H9 (cell line): ENCODE results near the gene CISD2. TPM values are rescaled to one million over a fixed set of nuclear protein-coding genes. Genes with fewer than 3 reads are reported as not detected.

ENCODE experiments used
- DNase-seq: peaks from one replicate; pipeline ENCODE4 v3.0.0-alpha.2; 2017
- H2AFZ ChIP-seq: one replicate; pipeline ENCODE4 v1.6.1; 2013; ENCODE audit warnings: mild to moderate bottlenecking, low read length, control low read depth, moderate library complexity
- H2AK5ac ChIP-seq: 2 replicates; pipeline ENCODE4 v1.6.1; 2013; ENCODE audit warnings: low read length, control low read depth, mixed read lengths; ENCODE audit not compliant: insufficient read length
- H2BK120ac ChIP-seq: one replicate; pipeline ENCODE4 v1.6.1; 2013; ENCODE audit warnings: low read depth, mild to moderate bottlenecking, low read length, control low read depth, inconsistent platforms; ENCODE audit not compliant: poor library complexity, severe bottlenecking
- H2BK12ac ChIP-seq: 2 replicates; pipeline ENCODE4 v1.6.1; 2013; ENCODE audit warnings: low read length, control low read depth, mixed read lengths, low read depth; ENCODE audit not compliant: insufficient read length
- H2BK15ac ChIP-seq: 2 replicates; pipeline ENCODE4 v1.6.1; 2013; ENCODE audit warnings: low read depth, low read length, control low read depth
- H2BK20ac ChIP-seq: one replicate; pipeline ENCODE4 v1.6.1; 2013; ENCODE audit warnings: low read depth, mild to moderate bottlenecking, low read length, control low read depth, inconsistent platforms; ENCODE audit not compliant: poor library complexity, severe bottlenecking
- H2BK5ac ChIP-seq: 2 replicates; pipeline ENCODE4 v1.6.1; 2013; ENCODE audit warnings: low read length, control low read depth, mixed read lengths; ENCODE audit not compliant: insufficient read length
- H3K14ac ChIP-seq: 2 replicates; pipeline ENCODE4 v1.6.1; 2013; ENCODE audit warnings: low read length, control low read depth; ENCODE audit not compliant: insufficient read depth
- H3K18ac ChIP-seq: 2 replicates; pipeline ENCODE4 v1.6.1; 2013; ENCODE audit warnings: low read depth, mild to moderate bottlenecking, mixed read lengths, low read length, control low read depth; ENCODE audit not compliant: insufficient read length
- H3K23ac ChIP-seq: 2 replicates; pipeline ENCODE4 v1.6.1; 2013; ENCODE audit warnings: low read length, control low read depth, mixed read lengths, low read depth; ENCODE audit not compliant: insufficient read length
- H3K23me2 ChIP-seq: 2 replicates; pipeline ENCODE4 v1.6.1; 2013; ENCODE audit warnings: low read depth, mild to moderate bottlenecking, mixed read lengths, low read length, control low read depth; ENCODE audit not compliant: insufficient read length, poor library complexity, severe bottlenecking
- H3K27ac ChIP-seq: 2 replicates; pipeline ENCODE4 v1.5.1; 2013; ENCODE audit warnings: low read length, control low read depth, mixed read lengths, low read depth; ENCODE audit not compliant: insufficient read length
- H3K27me3 ChIP-seq: 2 replicates; pipeline ENCODE4 v1.6.1; 2013; ENCODE audit warnings: low read length, control low read depth, inconsistent platforms; ENCODE audit not compliant: insufficient read depth
- H3K4ac ChIP-seq: 2 replicates; pipeline ENCODE4 v1.6.1; 2013; ENCODE audit warnings: low read depth, mild to moderate bottlenecking, control low read depth, inconsistent platforms, low read length, moderate library complexity
- H3K4me1 ChIP-seq: 2 replicates; pipeline ENCODE4 v1.6.1; 2013; ENCODE audit warnings: low read length, control low read depth, inconsistent platforms; ENCODE audit not compliant: insufficient read depth
- H3K4me2 ChIP-seq: 2 replicates; pipeline ENCODE4 v1.6.1; 2013; ENCODE audit warnings: low read length, control low read depth, mixed read lengths; ENCODE audit not compliant: insufficient read length, insufficient read depth
- H3K56ac ChIP-seq: 2 replicates; pipeline ENCODE4 v1.6.1; 2013; ENCODE audit warnings: low read depth, mild to moderate bottlenecking, mixed read lengths, low read length, control low read depth; ENCODE audit not compliant: insufficient read length
- H3K79me1 ChIP-seq: 2 replicates; pipeline ENCODE4 v1.6.1; 2013; ENCODE audit warnings: low read depth, mild to moderate bottlenecking, moderate library complexity, low read length, control low read depth, inconsistent platforms; ENCODE audit not compliant: insufficient read depth, poor library complexity, severe bottlenecking
- H3K79me2 ChIP-seq: 2 replicates; pipeline ENCODE4 v1.6.1; 2013; ENCODE audit warnings: low read length, control low read depth, inconsistent platforms; ENCODE audit not compliant: insufficient read depth
- H3K9ac ChIP-seq: 2 replicates; pipeline ENCODE4 v1.6.1; 2013; ENCODE audit warnings: low read length, control low read depth, mixed read lengths; ENCODE audit not compliant: insufficient read length; ENCODE audit errors: extremely low read depth
- H3K9me3 ChIP-seq: one replicate; pipeline ENCODE4 v1.6.1; 2013; ENCODE audit warnings: low read depth, low read length, inconsistent platforms; ENCODE audit not compliant: control insufficient read depth
- H3T11ph ChIP-seq: one replicate; pipeline ENCODE4 v1.6.1; 2013; ENCODE audit warnings: mild to moderate bottlenecking, low read length, control low read depth, inconsistent platforms
- H4K20me1 ChIP-seq: one replicate; pipeline ENCODE4 v1.6.1; 2013; ENCODE audit not compliant: control insufficient read depth, insufficient read length, insufficient read depth
- H4K5ac ChIP-seq: 2 replicates; pipeline ENCODE4 v1.6.1; 2013; ENCODE audit warnings: low read depth, mild to moderate bottlenecking, mixed read lengths, low read length, control low read depth; ENCODE audit not compliant: insufficient read length
- H4K8ac ChIP-seq: replicated peaks from 2 replicates; pipeline ENCODE4 v1.6.1; 2013; ENCODE audit warnings: low read length, control low read depth, mixed read lengths, low read depth; ENCODE audit not compliant: insufficient read length
- H4K91ac ChIP-seq: 2 replicates; pipeline ENCODE4 v1.6.1; 2013; ENCODE audit warnings: low read depth, mild to moderate bottlenecking, moderate library complexity, mixed read lengths, low read length, control low read depth; ENCODE audit not compliant: insufficient read length
- H3K27ac Mint-ChIP-seq, 3 experiments: 2 replicates in 2 of 3; 3 replicates in 1 of 3; pipeline ENCODE4 v1.8.0; 2020 to 2021; ENCODE audit warnings: mixed read lengths in 3 of 3, mild to moderate bottlenecking in 1 of 3, moderate library complexity in 1 of 3
- H3K27me3 Mint-ChIP-seq: 2 replicates; pipeline ENCODE4 v1.8.0; 2021; ENCODE audit warnings: low read depth, mild to moderate bottlenecking, moderate library complexity, mixed read lengths
- H3K36me3 Mint-ChIP-seq, 3 experiments: 2 replicates in 2 of 3; 3 replicates in 1 of 3; pipeline ENCODE4 v1.8.0; 2020 to 2021; ENCODE audit warnings: low read depth in 3 of 3, mixed read lengths in 3 of 3; ENCODE audit not compliant: insufficient read depth in 1 of 3
- H3K4me1 Mint-ChIP-seq, 2 experiments: 2 replicates each; pipeline ENCODE4 v1.8.0; 2020; ENCODE audit warnings: mixed read lengths in 2 of 2
- H3K4me3 Mint-ChIP-seq, 2 experiments: 2 replicates in 1 of 2; 3 replicates in 1 of 2; pipeline ENCODE4 v1.8.0; 2020 to 2021; ENCODE audit warnings: mild to moderate bottlenecking in 2 of 2, mixed read lengths in 2 of 2, moderate library complexity in 1 of 2
- H3K9me3 Mint-ChIP-seq, 2 experiments: 2 replicates in 1 of 2; 3 replicates in 1 of 2; pipeline ENCODE4 v1.8.0; 2020; ENCODE audit warnings: mild to moderate bottlenecking in 2 of 2, mixed read lengths in 2 of 2, moderate library complexity in 1 of 2
- WGBS: extraction: QIAGEN DNeasy Blood & Tissue Kit; methylation state at CpG from one replicate; pipeline ENCODE4 v1.1.7; 2013; ENCODE audit warnings: missing lambda C conversion rate, low lambda C conversion rate, mixed read lengths; ENCODE audit not compliant: insufficient read length; ENCODE audit errors: extremely low coverage; 5-methylcytosine and 5-hydroxymethylcytosine counted together
- total RNA-seq: library from RNA; stranded (reverse); gene quantifications from 2 replicates; pipeline ENCODE4 v1.2.1, GENCODE V29; 2021
- TF ChIP-seq, protein P1 (sequence below): fragments of 200-600 bp; sonication (generic); conservative IDR thresholded peaks from 3 replicates; pipeline ENCODE4 v1.8.0; 2021; ENCODE audit warnings: antibody characterized with exemption, mild to moderate bottlenecking

CISD2 gene
- total RNA-seq, 1 experiment from 2014 or later: 45.6 TPM

DNA sequence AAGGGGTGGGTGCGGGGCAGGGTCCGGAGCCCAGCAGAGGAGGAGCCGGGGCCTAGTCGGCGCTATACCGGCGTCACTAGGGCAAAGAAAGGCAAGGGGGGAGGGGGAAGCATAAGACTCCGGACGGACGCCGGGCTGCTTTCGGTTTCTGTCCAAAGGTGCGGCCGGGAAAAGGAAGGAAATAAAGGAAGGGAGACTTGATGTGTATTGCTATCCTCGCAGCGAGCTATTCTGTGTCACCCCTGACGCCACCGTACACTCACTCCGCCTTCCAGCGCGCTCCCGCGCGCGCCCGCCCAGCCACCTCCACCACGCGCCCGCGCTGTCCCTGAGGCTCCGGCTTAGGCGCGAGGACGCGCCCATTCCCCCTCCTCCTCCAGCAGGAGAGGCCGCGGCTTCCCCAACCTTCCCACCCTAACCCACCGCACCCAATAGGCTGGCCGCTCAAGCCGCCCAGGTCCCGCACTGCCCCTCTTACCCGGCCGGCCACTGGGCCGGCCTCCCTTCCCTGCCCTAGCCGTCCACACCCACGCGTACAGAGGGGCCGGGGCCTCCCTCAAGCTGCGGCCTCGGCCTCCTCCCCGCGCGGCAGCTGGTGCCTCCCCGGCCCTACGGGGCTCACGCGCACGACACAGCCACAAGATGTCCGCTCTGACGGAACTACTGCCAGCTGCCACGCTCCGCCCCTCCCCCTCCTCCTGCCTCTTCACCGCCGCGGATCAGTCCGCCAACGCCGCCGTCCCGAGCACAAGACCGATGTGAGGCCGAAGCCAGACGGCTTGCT, 41.7 kb upstream of the CISD2 start, which contains the start of gene UBE2D3:
Gene UBE2D3 (minus strand): TSS at position 662 of the 784 bp plus-strand sequence. CDS start 1,043 bp downstream, outside the sequence.
- Histone ChIP-seq H3K18ac (peak within 1 kb of the TSS; percentile 92), H2AK5ac (no peak within 1 kb of the TSS), H3K79me2 (peaks cover 43% of the 10 kb centered on the region; the same call in 1 of the 2 replicates), H3K56ac (peak within 1 kb of the TSS; percentile 76), H4K5ac (peak within 1 kb of the TSS; percentile 21), H3K27me3 (no peaks in the 10 kb centered on the region), H3K4me1 (no peaks in the 10 kb centered on the region; the same call in 1 of the 2 replicates), H3K23me2 (no peaks in the 10 kb centered on the region), H2BK12ac (peak within 1 kb of the TSS; percentile 85), H2BK15ac (no peak within 1 kb of the TSS), H4K91ac (peak within 1 kb of the TSS; percentile 97), H3K27ac (peak within 1 kb of the TSS; percentile 89), H2AFZ (no peak within 1 kb of the TSS), H3T11ph (no peak within 1 kb of the TSS), H3K9ac (peak within 1 kb of the TSS; percentile 93), H2BK5ac (peak within 1 kb of the TSS; percentile 43), H3K79me1 (no peaks in the 10 kb centered on the region), H4K8ac (peak within 1 kb of the TSS; percentile 8), H3K23ac (no peak within 1 kb of the TSS), H3K4ac (peak within 1 kb of the TSS; percentile 91; the same call in 1 of the 2 replicates), H3K14ac (peak within 1 kb of the TSS; percentile 99), H4K20me1 (peaks cover 2% of the 10 kb centered on the region), H3K4me2 (peak within 1 kb of the TSS; percentile 73), H2BK120ac (peak within 1 kb of the TSS; percentile 96), H3K9me3 (no peaks in the 10 kb centered on the region), H2BK20ac (no peak within 1 kb of the TSS)
- WGBS: no CpG with 5 or more reads among the region's 73 CpGs
- no peaks in the 10 kb centered on the region; a peak in 1 of 5 replicates for H3K9me3 Mint-ChIP-seq
- TF ChIP-seq, protein P1, sequence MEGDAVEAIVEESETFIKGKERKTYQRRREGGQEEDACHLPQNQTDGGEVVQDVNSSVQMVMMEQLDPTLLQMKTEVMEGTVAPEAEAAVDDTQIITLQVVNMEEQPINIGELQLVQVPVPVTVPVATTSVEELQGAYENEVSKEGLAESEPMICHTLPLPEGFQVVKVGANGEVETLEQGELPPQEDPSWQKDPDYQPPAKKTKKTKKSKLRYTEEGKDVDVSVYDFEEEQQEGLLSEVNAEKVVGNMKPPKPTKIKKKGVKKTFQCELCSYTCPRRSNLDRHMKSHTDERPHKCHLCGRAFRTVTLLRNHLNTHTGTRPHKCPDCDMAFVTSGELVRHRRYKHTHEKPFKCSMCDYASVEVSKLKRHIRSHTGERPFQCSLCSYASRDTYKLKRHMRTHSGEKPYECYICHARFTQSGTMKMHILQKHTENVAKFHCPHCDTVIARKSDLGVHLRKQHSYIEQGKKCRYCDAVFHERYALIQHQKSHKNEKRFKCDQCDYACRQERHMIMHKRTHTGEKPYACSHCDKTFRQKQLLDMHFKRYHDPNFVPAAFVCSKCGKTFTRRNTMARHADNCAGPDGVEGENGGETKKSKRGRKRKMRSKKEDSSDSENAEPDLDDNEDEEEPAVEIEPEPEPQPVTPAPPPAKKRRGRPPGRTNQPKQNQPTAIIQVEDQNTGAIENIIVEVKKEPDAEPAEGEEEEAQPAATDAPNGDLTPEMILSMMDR: no peak; the same call in 1 of the 3 replicates
- H3K27me3 Mint-ChIP-seq: no peaks in the 10 kb centered on the region
- DNase-seq: peak; percentile 91
- peaks cover 3 to 17% (median 5%) of the 10 kb centered on the region in 3 experiments; a peak in 5 of 7 replicates for H3K36me3 Mint-ChIP-seq
- no peak within 1 kb of the TSS; a peak in 2 of 7 replicates for H3K27ac Mint-ChIP-seq
- no peak within 1 kb of the TSS for H3K4me3 Mint-ChIP-seq
- H3K4me1 Mint-ChIP-seq: peaks cover 37 to 48% of the 10 kb centered on the region in 2 experiments
